ENCODE measurements around the gene HPCAL1. TPM values are rescaled to one million over a fixed set of nuclear protein-coding genes. Genes with fewer than 3 reads are reported as not detected.

Gene HPCAL1
- total and polyA plus RNA-seq, 10 of the 15 experiments (the other 5 are each of a cell fraction or from before 2014, with no cell fraction given): 0.40 to 12.8 (median 7.9) TPM

GRCh38 chr2:10359246-10359645, 56.5 kb downstream of the HPCAL1 start:
- Histone ChIP-seq H3K4me2 (ENCODE audit: control insufficient read depth, insufficient read depth) (no peak overlapping the region), H3K4me3 (no peak overlapping the region), H3K36me3 (ENCODE audit: control insufficient read depth in 2 of 2, insufficient read depth in 2 of 2, low read length in 1 of 2) (no peaks in the 10 kb centered on the region; a peak in 1 of 4 replicates), H2AFZ (ENCODE audit: control insufficient read depth, low read depth, low read length) (no peak overlapping the region), H3K27ac (ENCODE audit: control insufficient read depth, insufficient read depth) (no peak overlapping the region), H3K9ac (ENCODE audit: control insufficient read depth, insufficient read depth, low read length) (no peak overlapping the region), H3K4me1 (ENCODE audit: control insufficient read depth, insufficient read depth, low read length) (no peaks in the 10 kb centered on the region), H3K27me3 (replicated peaks in 1 of 2; ENCODE audit: control insufficient read depth in 2 of 2, insufficient read depth in 2 of 2, low read length in 1 of 2) (no peaks in the 10 kb centered on the region), H3K9me3 (replicated peaks; ENCODE audit: control insufficient read depth, insufficient read depth, low read length) (no peaks in the 10 kb centered on the region), H3K79me2 (ENCODE audit: control insufficient read depth, insufficient read depth, low read length) (no peaks in the 10 kb centered on the region), H4K20me1 (ENCODE audit: control insufficient read depth, insufficient read depth) (no peaks in the 10 kb centered on the region)
- in situ Hi-C loops (cut with MboI): no loop called here
- RAD21 ChIA-PET (ENCODE audit: unreplicated experiment): no interaction called here
- BruUV-seq (replicated peaks): no TSS peak
- intact Hi-C loops (cut with micrococcal nuclease; ENCODE audit: unreplicated experiment): no loop called here
- no peak for ATAC-seq
- POLR2A ChIA-PET: no interaction called here
- CTCF ChIA-PET: no interaction called here
- TF ChIP-seq IKZF1 (conservative IDR thresholded peaks at IDR 0.05): no peak
- TF ChIP-seq RAD51 (IDR thresholded peaks at IDR 0.05): no peak
- no peak for TF ChIP-seq YY1 (IDR thresholded peaks at IDR 0.05; ENCODE audit: low read depth, low read length)
- TF ChIP-seq POLR2AphosphoS5 (IDR thresholded peaks at IDR 0.05; ENCODE audit: low read length): no peak
- no peak for TF ChIP-seq EED (IDR thresholded peaks at IDR 0.05; ENCODE audit: low read depth)
- no peak for TF ChIP-seq E4F1 (IDR thresholded peaks at IDR 0.05; ENCODE audit: borderline replicate concordance, partially characterized antibody)
- TF ChIP-seq LARP7 (IDR thresholded peaks at IDR 0.05): no peak
- TF ChIP-seq IRF4 (IDR thresholded peaks at IDR 0.05; ENCODE audit: low read depth, low read length): no peak
- TF ChIP-seq HCFC1 (IDR thresholded peaks at IDR 0.05; ENCODE audit: low read length): no peak
- no peak for TF ChIP-seq NFXL1 (IDR thresholded peaks at IDR 0.05; ENCODE audit: borderline replicate concordance)
- TF ChIP-seq SMARCA5 (IDR thresholded peaks at IDR 0.05): no peak
- WGBS (ENCODE audit: insufficient coverage, insufficient replicate concordance, low lambda C conversion rate, missing lambda C conversion rate): 42% methylated on average over 8 of the region's 8 CpGs
- no peak for DNase-seq (ENCODE audit: low read depth, low spot score)
- no peak for FAIRE-seq
- SMC1A ChIA-PET (ENCODE audit: uncharacterized antibody, unreplicated experiment): no interaction called here
